ENCODE data around the gene DNAH8.

DNA sequence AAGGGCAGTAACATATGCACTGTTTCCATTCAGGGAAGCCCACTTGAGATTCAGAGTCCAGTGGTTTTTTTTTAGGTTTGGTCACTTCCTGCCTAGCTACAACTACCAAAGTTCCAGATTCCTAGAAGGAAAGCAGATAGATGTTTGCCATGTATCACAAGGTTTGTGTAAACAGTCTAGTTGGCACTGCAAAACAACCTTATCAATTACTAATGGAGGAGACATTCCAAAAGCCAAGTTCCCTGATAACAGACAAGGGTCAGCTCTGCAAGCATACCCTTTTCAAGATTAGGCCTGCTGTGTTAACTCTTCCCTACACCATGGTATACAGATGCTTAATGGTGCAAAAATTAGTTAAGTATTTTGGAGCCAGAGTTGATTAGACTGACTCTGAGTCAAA is 192.2 kb downstream of the DNAH8 start:
- TF ChIP-seq, protein P1, sequence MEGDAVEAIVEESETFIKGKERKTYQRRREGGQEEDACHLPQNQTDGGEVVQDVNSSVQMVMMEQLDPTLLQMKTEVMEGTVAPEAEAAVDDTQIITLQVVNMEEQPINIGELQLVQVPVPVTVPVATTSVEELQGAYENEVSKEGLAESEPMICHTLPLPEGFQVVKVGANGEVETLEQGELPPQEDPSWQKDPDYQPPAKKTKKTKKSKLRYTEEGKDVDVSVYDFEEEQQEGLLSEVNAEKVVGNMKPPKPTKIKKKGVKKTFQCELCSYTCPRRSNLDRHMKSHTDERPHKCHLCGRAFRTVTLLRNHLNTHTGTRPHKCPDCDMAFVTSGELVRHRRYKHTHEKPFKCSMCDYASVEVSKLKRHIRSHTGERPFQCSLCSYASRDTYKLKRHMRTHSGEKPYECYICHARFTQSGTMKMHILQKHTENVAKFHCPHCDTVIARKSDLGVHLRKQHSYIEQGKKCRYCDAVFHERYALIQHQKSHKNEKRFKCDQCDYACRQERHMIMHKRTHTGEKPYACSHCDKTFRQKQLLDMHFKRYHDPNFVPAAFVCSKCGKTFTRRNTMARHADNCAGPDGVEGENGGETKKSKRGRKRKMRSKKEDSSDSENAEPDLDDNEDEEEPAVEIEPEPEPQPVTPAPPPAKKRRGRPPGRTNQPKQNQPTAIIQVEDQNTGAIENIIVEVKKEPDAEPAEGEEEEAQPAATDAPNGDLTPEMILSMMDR (IDR thresholded peaks at IDR 0.05), result no peak
- TF ChIP-seq SMC3 (IDR thresholded peaks at IDR 0.05; ENCODE audit: low read depth, low read length) (no peak), ELF1 (IDR thresholded peaks at IDR 0.05) (no peak), NFIC (IDR thresholded peaks at IDR 0.05; ENCODE audit: borderline replicate concordance) (no peak), TAF1 (IDR thresholded peaks at IDR 0.05; ENCODE audit: borderline replicate concordance, low read depth, low read length) (no peak), NRF1 (IDR thresholded peaks at IDR 0.05; ENCODE audit: low read depth, low read length) (no peak), POLR2AphosphoS5 (IDR thresholded peaks at IDR 0.05; ENCODE audit: low read depth, low read length) (no peak), TCF12 (IDR thresholded peaks at IDR 0.05) (no peak), GABPA (IDR thresholded peaks at IDR 0.05; ENCODE audit: low read depth) (no peak), SIN3A (IDR thresholded peaks at IDR 0.05; ENCODE audit: borderline replicate concordance, low read depth, low read length) (no peak), FOXM1 (IDR thresholded peaks at IDR 0.05; ENCODE audit: low read depth) (no peak), FOXJ3 (CRISPR knock-in tag; IDR thresholded peaks at IDR 0.05) (no peak)
- TF ChIP-seq, protein P2, sequence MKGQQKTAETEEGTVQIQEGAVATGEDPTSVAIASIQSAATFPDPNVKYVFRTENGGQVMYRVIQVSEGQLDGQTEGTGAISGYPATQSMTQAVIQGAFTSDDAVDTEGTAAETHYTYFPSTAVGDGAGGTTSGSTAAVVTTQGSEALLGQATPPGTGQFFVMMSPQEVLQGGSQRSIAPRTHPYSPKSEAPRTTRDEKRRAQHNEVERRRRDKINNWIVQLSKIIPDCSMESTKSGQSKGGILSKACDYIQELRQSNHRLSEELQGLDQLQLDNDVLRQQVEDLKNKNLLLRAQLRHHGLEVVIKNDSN (IDR thresholded peaks at IDR 0.05; ENCODE audit: borderline replicate concordance, low read depth), result no peak
- TF ChIP-seq, protein P3, sequence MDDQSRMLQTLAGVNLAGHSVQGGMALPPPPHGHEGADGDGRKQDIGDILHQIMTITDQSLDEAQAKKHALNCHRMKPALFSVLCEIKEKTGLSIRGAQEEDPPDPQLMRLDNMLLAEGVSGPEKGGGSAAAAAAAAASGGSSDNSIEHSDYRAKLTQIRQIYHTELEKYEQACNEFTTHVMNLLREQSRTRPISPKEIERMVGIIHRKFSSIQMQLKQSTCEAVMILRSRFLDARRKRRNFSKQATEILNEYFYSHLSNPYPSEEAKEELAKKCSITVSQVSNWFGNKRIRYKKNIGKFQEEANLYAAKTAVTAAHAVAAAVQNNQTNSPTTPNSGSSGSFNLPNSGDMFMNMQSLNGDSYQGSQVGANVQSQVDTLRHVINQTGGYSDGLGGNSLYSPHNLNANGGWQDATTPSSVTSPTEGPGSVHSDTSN (IDR thresholded peaks at IDR 0.05), result no peak
